Pancreas (tissue), 10 donors: ENCODE measurements around the gene HOXB4. TPM values are rescaled to one million over a fixed set of nuclear protein-coding genes. Genes with fewer than 3 reads are reported as not detected.

Experiments used
- ATAC-seq, 4 donors: fragments of 200-7000 bp; cut with Tn5 transposase; one replicate each; pipeline versions ENCODE4 v1.8.0 to v1.9.1; 2020; ENCODE audit warnings: mild to moderate bottlenecking in 4 of 4, moderate library complexity in 4 of 4
- DNase-seq, 6 donors: peaks; one replicate each; pipeline ENCODE4 v3.0.0-alpha.2; 2020
- FAIRE-seq: peaks from 2 replicates; lab custom pipeline; 2012; peaks lifted over from hg19 to GRCh38; lab: Jason Lieb, UNC
- H3K27ac ChIP-seq, 4 donors: fragments of 200-600 bp; sonication (generic); 1 replicate in 3 of 4; 2 replicates in 1 of 4; pipeline versions ENCODE4 v1.5.0 to v1.8.0; 2020
- H3K27me3 ChIP-seq, 4 donors: fragments of 200-600 bp; one replicate each; pipeline ENCODE4 v1.8.0; 2021
- H3K36me3 ChIP-seq, 3 donors: fragments of 200-600 bp; sonication (generic) in 1 of 3; one replicate each; pipeline versions ENCODE4 v1.5.0 to v1.8.0; 2020 to 2021
- H3K4me1 ChIP-seq, 3 donors: fragments of 200-600 bp; one replicate each; pipeline ENCODE4 v1.8.0; 2021
- H3K4me3 ChIP-seq, 4 donors: fragments of 200-600 bp; sonication (generic) in 2 of 4; one replicate each; pipeline versions ENCODE4 v1.5.0 to v1.8.0; 2020 to 2021
- H3K9me3 ChIP-seq, 4 donors: fragments of 200-600 bp; one replicate each; pipeline ENCODE4 v1.8.0; 2021
- CTCF ChIP-seq, 4 donors: fragments of 200-600 bp; sonication (generic) in 3 of 4; IDR thresholded peaks; one replicate each; pipeline versions ENCODE4 v1.5.0 to v1.8.0; 2021; ENCODE audit warnings: antibody characterized with exemption in 4 of 4
- WGBS, 2 donors: extraction: QIAGEN DNeasy Blood & Tissue Kit; methylation state at CpG; one replicate each; pipeline ENCODE4 v1.1.7; 2013; 5-methylcytosine and 5-hydroxymethylcytosine counted together
- intact Hi-C, 3 donors: fragments of 100-400 bp; cut with DNase I; formaldehyde crosslinking; loops; one replicate each; pipeline versions ENCODE4 v1.11.1 to v1.14.2; 2022
- polyA plus RNA-seq, 2 donors: library from polyadenylated mRNA; stranded (reverse); fragments of 200-250 nt; gene quantifications; one replicate each; pipeline ENCODE4 v1.2.3, GENCODE V29; 2013
- total RNA-seq, 6 donors: library from RNA; stranded (reverse); fragmentation: NEBNext Ultra II Directional in 4 of 6; extraction: Animal tissue kit (Norgen Biotek cat#: 25700) in 4 of 6; gene quantifications; one replicate each; pipeline versions ENCODE4 v1.2.1 to v1.2.4, GENCODE V29; 2021 to 2023
- donor health status: healthy with polysubstance abuse.
- donor health status: DM: no; HTN: no; CAD: no; lungs with moderate emphysema.
- donor health status: DM: no; HTN: no; CAD: no.
- donor health status: control.
- donor health status: control.
- donor health status: Bipolar disorder and iron deficiency.
- donor health status: DM: yes; HTN: yes; CAD: no.
- donor health status: DM: no; HTN: no; CAD: no.
- donor health status: DM: no; HTN: no; CAD: no.
- donor health status: DM: yes; HTN: yes; CAD: no.

HOXB4 gene
- total and polyA plus RNA-seq, 8 donors, result 0.22 to 2.5 (median 0.78) TPM

GRCh38 chr17:48542114-48542656 lies 36.0 kb downstream of the HOXB4 start:
- FAIRE-seq (no peak), DNase-seq (no peak), ATAC-seq (peak in 1 of 4 donors; percentile 11)
- TF ChIP-seq CTCF (IDR thresholded peaks at IDR 0.05), result no peak
- intact Hi-C loops, result no loop called here
- no peaks in the 10 kb centered on the region for H3K4me1 ChIP-seq
- peak overlapping the region; percentile 8 to 54 (median 25) for H3K4me3 ChIP-seq
- no peaks in the 10 kb centered on the region for H3K36me3 ChIP-seq
- H3K9me3 ChIP-seq, result no peaks in the 10 kb centered on the region
- WGBS, 2 donors, result 16 to 19% methylated on average over 27 of the region's 27 CpGs
- peak overlapping the region in 2 of 4 donors; percentile 70 to 72 for H3K27ac ChIP-seq
- peaks cover 0 to 32% (median 0%) of the 10 kb centered on the region in 4 donors for H3K27me3 ChIP-seq

- intact Hi-C loops, result no loop called here
- no peak for TF ChIP-seq CTCF (IDR thresholded peaks at IDR 0.05)
- Histone ChIP-seq H3K9me3 (no peaks in the 10 kb centered on the region), H3K27me3 (peaks cover 0 to 32% (median 0%) of the 10 kb centered on the region in 4 donors), H3K4me3 (peak overlapping the region; percentile 8 to 54 (median 25)), H3K27ac (peak overlapping the region in 2 of 4 donors; percentile 70 to 72), H3K4me1 (no peaks in the 10 kb centered on the region), H3K36me3 (no peaks in the 10 kb centered on the region)
- DNase-seq (peak in 2 of 6 donors; percentile 30 to 55), ATAC-seq (peak in 3 of 4 donors; percentile 44 to 57 (median 46)), FAIRE-seq (no peak)
- 5 to 8% methylated on average over 28 to 34 of the region's 36 CpGs for WGBS, 2 donors
These were observed 36.5 kb downstream of the HOXB4 start for GRCh38 chr17:48541577-48542113.

GRCh38 chr17:48541036-48541576 lies 37.0 kb downstream of the HOXB4 start:
- DNase-seq, result no peak

GRCh38 chr17:48540213-48540612 lies 37.9 kb downstream of the HOXB4 start:
- Histone ChIP-seq H3K4me1 (no peaks in the 10 kb centered on the region), H3K27me3 (peaks cover 0 to 32% (median 0%) of the 10 kb centered on the region in 4 donors), H3K27ac (no peak overlapping the region), H3K4me3 (no peak overlapping the region), H3K36me3 (no peaks in the 10 kb centered on the region), H3K9me3 (no peaks in the 10 kb centered on the region)
- TF ChIP-seq CTCF (IDR thresholded peaks at IDR 0.05), result no peak
- ATAC-seq (no peak), DNase-seq (no peak), FAIRE-seq (no peak)
- intact Hi-C loops, result no loop called here
- 91 to 95% methylated on average over 1 of the region's 1 CpG for WGBS, 2 donors

More at GRCh38 chr17:48541036-48541576, 37.0 kb downstream of the HOXB4 start:
- H3K9me3 ChIP-seq, result no peaks in the 10 kb centered on the region
- H3K36me3 ChIP-seq, result no peaks in the 10 kb centered on the region
- H3K4me1 ChIP-seq, result no peaks in the 10 kb centered on the region
- H3K27me3 ChIP-seq, result peaks cover 0 to 32% (median 0%) of the 10 kb centered on the region in 4 donors
- ATAC-seq (no peak), FAIRE-seq (no peak)
- no peak for TF ChIP-seq CTCF (IDR thresholded peaks at IDR 0.05)
- peak overlapping the region; percentile 8 to 54 (median 25) for H3K4me3 ChIP-seq
- peak overlapping the region in 2 of 4 donors; percentile 70 to 72 for H3K27ac ChIP-seq
- WGBS, 2 donors, result 33 to 39% methylated on average over 12 of the region's 12 CpGs
- intact Hi-C loops, result no loop called here

- Histone ChIP-seq H3K4me3 (no peak overlapping the region), H3K36me3 (no peaks in the 10 kb centered on the region), H3K4me1 (no peaks in the 10 kb centered on the region), H3K9me3 (no peaks in the 10 kb centered on the region), H3K27ac (no peak overlapping the region), H3K27me3 (peaks cover 0 to 31% (median 0%) of the 10 kb centered on the region in 4 donors)
- intact Hi-C loops, result no loop called here
- WGBS, 2 donors, result 60 to 68% methylated on average over 4 of the region's 4 CpGs
- ATAC-seq, result no peak
- no peak for TF ChIP-seq CTCF (IDR thresholded peaks at IDR 0.05)
- FAIRE-seq, result no peak
- DNase-seq, result no peak
These were observed 39.0 kb downstream of the HOXB4 start for GRCh38 chr17:48539177-48539576.
